Measurements from ENCODE around the gene C8A. TPM values are rescaled to one million over a fixed set of nuclear protein-coding genes. Genes with fewer than 3 reads are reported as not detected.

Gene C8A
- total and polyA plus RNA-seq, 2 of the 8 experiments (the other 6 are each of a cell fraction or from before 2014, with no cell fraction given): not detected

- Histone ChIP-seq H3K56ac (replicated peaks; ENCODE audit: insufficient read length, low read depth, low read length) (no peak overlapping the region), H3K9ac (replicated peaks in 1 of 4; ENCODE audit: extremely low read depth in 1 of 4, low read depth in 3 of 4, low read length in 3 of 4) (no peak overlapping the region), H2BK5ac (ENCODE audit: low read depth, low read length) (no peak overlapping the region), H3K14ac (ENCODE audit: insufficient read length) (no peak overlapping the region), H3K4ac (replicated peaks; ENCODE audit: insufficient read length, low read depth, low read length) (no peak overlapping the region), H2BK15ac (ENCODE audit: low read length) (no peak overlapping the region), H2BK20ac (ENCODE audit: low read length) (no peak overlapping the region), H3K4me2 (ENCODE audit: insufficient read depth in 1 of 2, low read depth in 2 of 2, low read length in 2 of 2) (no peak overlapping the region), H3K18ac (ENCODE audit: extremely low read depth, low read length) (no peak overlapping the region), H3K23me2 (ENCODE audit: low read depth, low read length) (no peaks in the 10 kb centered on the region), H4K8ac (ENCODE audit: extremely low read depth, insufficient read depth, low read length) (no peak overlapping the region), H3K4me3 (ENCODE audit: extremely low read depth in 1 of 4, insufficient read depth in 2 of 4, low read depth in 3 of 4, low read length in 4 of 4) (no peak overlapping the region), H4K5ac (ENCODE audit: insufficient read length, low read depth, low read length) (no peak overlapping the region), H3K79me2 (ENCODE audit: control insufficient read depth in 1 of 2, insufficient read depth in 2 of 2, low read length in 2 of 2) (no peaks in the 10 kb centered on the region), H3K4me1 (replicated peaks in 1 of 4; ENCODE audit: control insufficient read depth in 3 of 4, insufficient read depth in 4 of 4, low read length in 3 of 4) (no peaks in the 10 kb centered on the region), H3K36me3 (ENCODE audit: control insufficient read depth in 2 of 4, insufficient read depth in 4 of 4, low read length in 3 of 4) (no peaks in the 10 kb centered on the region; a peak in 1 of 8 replicates), H3K9me3 (ENCODE audit: insufficient read depth in 2 of 2, low read depth in 1 of 2, low read length in 1 of 2) (no peaks in the 10 kb centered on the region), H2AFZ (ENCODE audit: low read length) (no peak overlapping the region), H3K23ac (ENCODE audit: insufficient read length) (no peak overlapping the region), H4K20me1 (replicated peaks in 1 of 2; ENCODE audit: control insufficient read depth in 1 of 2, insufficient read depth in 2 of 2, low read length in 2 of 2) (no peaks in the 10 kb centered on the region), H2AK5ac (ENCODE audit: low read depth, low read length) (no peak overlapping the region), H4K91ac (replicated peaks; ENCODE audit: insufficient read length, low read length) (no peak overlapping the region), H3K27me3 (replicated peaks in 1 of 4; ENCODE audit: control insufficient read depth in 3 of 4, extremely low read depth in 1 of 4, insufficient read depth in 3 of 4, low read length in 3 of 4) (no peaks in the 10 kb centered on the region), H3K27ac (ENCODE audit: low read depth, low read length) (no peak overlapping the region), H2BK12ac (ENCODE audit: low read depth, low read length) (no peak overlapping the region), H2BK120ac (replicated peaks; ENCODE audit: low read depth, low read length) (no peak overlapping the region), H3K79me1 (ENCODE audit: low read depth, low read length) (no peaks in the 10 kb centered on the region)
- WGBS, 2 experiments (ENCODE audit: extremely low coverage in 1 of 2, insufficient coverage in 1 of 2, insufficient read length in 1 of 2, insufficient replicate concordance in 2 of 2, low coverage in 1 of 2, low lambda C conversion rate in 2 of 2, missing lambda C conversion rate in 1 of 2): 77% methylated on average over 5 of the region's 5 CpGs; no CpG with 5 or more reads in 1 of the 2 experiments
- POLR2A ChIA-PET (ENCODE audit: partially characterized antibody): interaction anchor here (0.6 kb wide), 1 partner anchor 651 kb away, joined by 3 read pairs; no protein-coding TSS in a partner anchor
- no peak for DNase-seq (ENCODE audit: low read depth in 1 of 2, low spot score in 2 of 2)
- CTCF ChIA-PET (ENCODE audit: partially characterized antibody): no interaction called here
- TF ChIP-seq EGR1 (IDR thresholded peaks at IDR 0.05; ENCODE audit: borderline replicate concordance, low read depth, low read length): no peak
- TF ChIP-seq BCL11A (IDR thresholded peaks at IDR 0.05; ENCODE audit: low read depth in 2 of 2, low read length in 2 of 2): no peak
- no peak for TF ChIP-seq TAF7 (optimal IDR thresholded peaks at IDR 0.05; ENCODE audit: borderline replicate concordance, low read depth, low read length)
- TF ChIP-seq CTBP2 (IDR thresholded peaks at IDR 0.05; ENCODE audit: borderline replicate concordance, insufficient read depth, insufficient read length, low read length): no peak
- TF ChIP-seq KDM5A (IDR thresholded peaks at IDR 0.05; ENCODE audit: low read length): no peak
- TF ChIP-seq CHD1 (IDR thresholded peaks at IDR 0.05; ENCODE audit: low read depth, low read length): no peak
- TF ChIP-seq POLR2A (IDR thresholded peaks at IDR 0.05; ENCODE audit: control extremely low read depth in 1 of 2, low read depth in 2 of 2, low read length in 2 of 2): no peak
- TF ChIP-seq POU5F1 (IDR thresholded peaks at IDR 0.05; ENCODE audit: low read depth, low read length): no peak
- TF ChIP-seq, protein P1, sequence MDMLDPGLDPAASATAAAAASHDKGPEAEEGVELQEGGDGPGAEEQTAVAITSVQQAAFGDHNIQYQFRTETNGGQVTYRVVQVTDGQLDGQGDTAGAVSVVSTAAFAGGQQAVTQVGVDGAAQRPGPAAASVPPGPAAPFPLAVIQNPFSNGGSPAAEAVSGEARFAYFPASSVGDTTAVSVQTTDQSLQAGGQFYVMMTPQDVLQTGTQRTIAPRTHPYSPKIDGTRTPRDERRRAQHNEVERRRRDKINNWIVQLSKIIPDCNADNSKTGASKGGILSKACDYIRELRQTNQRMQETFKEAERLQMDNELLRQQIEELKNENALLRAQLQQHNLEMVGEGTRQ (IDR thresholded peaks at IDR 0.05; ENCODE audit: low read length): no peak
- TF ChIP-seq SIN3A (conservative IDR thresholded peaks at IDR 0.05 in 1 of 2, IDR thresholded peaks at IDR 0.05 in 1 of 2; ENCODE audit: low read depth in 1 of 2, low read length in 2 of 2): no peak
- TF ChIP-seq SRF (IDR thresholded peaks at IDR 0.05; ENCODE audit: low read depth, low read length): no peak
- TF ChIP-seq SIX5 (IDR thresholded peaks at IDR 0.05; ENCODE audit: low read depth, low read length): no peak
- no peak for TF ChIP-seq CBX5 (IDR thresholded peaks at IDR 0.05; ENCODE audit: low read depth, low read length)
- no peak for TF ChIP-seq NANOG (IDR thresholded peaks at IDR 0.05; ENCODE audit: insufficient read depth, low read depth, low read length, poor library complexity, severe bottlenecking)
- FAIRE-seq: no peak
Observed at GRCh38 chr1:56953386-56953785, 98.8 kb downstream of the C8A start.

Measured in H1 (cell line).